GM12874 (cell line): Measurements from ENCODE around the gene ABTB2.

ENCODE experiments used
- CTCF ChIP-seq: IDR thresholded peaks from 2 replicates; pipeline ENCODE4 v1.5.1; 2011; ENCODE audit warnings: low read depth, mild to moderate bottlenecking, control low read depth, low read length, moderate library complexity; ENCODE audit not compliant: insufficient read depth

ABTB2 gene

GRCh38 chr11:34353881-34354280 lies 3.9 kb downstream of the ABTB2 start:
- TF ChIP-seq CTCF = no peak

GRCh38 chr11:34351687-34352469 lies 5.9 kb downstream of the ABTB2 start:
- no peak for TF ChIP-seq CTCF

DNA sequence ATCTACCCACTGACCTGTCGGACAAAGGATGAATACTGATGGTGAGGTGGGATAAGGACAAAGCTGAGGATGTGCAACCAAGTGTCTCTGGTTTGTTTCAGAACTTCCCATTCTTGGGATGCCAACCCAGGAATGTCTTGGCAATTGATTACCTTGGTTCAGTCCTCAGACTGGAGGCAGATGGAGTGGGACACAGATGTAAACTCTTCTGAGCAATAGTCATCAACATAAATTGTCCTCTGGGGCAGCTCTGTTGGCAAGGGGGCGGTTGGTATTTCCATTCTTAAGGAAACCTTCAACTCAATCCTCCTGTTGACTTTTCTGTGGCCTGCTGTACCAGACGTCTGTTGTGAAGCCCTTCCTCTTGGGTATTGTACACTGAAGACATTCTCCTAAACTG lies 6.8 kb downstream of the ABTB2 start:
- no peak for TF ChIP-seq CTCF

- no peak for TF ChIP-seq CTCF
Observed at GRCh38 chr11:34349882-34350281, 7.9 kb downstream of the ABTB2 start.

- TF ChIP-seq CTCF = no peak
Observed at GRCh38 chr11:34348919-34349318, 8.9 kb downstream of the ABTB2 start.

- no peak for TF ChIP-seq CTCF
Observed at GRCh38 chr11:34348096-34348495, 9.7 kb downstream of the ABTB2 start.

DNA sequence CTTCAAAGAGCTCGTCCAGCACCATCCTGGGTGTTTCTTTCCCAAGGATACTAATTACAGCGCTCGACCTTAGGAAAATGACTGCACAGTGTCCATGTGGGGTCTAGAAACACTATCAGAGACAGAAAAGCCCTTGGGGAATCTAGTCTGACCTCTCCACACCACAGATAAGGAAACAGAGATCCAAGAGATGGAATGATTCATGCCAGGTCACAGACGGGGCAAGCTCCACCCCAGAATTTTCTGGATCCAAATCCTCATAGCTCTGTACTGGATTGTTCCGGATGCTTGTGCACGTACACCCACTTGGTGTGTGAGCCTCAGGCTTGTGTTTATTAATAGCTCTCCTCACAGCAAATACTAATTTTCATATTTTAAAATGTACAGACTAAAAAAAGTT lies 11.3 kb downstream of the ABTB2 start:
- no peak for TF ChIP-seq CTCF
